ENCODE data around the gene STAM2.

- TF ChIP-seq SUZ12 (IDR thresholded peaks at IDR 0.05; ENCODE audit: extremely low read depth, insufficient read depth, insufficient read length) (no peak), YY1 (IDR thresholded peaks at IDR 0.05; ENCODE audit: insufficient read depth, insufficient read length) (no peak)
Measured at GRCh38 chr2:152120430-152120829, 55.1 kb downstream of the STAM2 start.

Measured in NT2/D1 (cell line).